ENCODE data around the gene EFCAB9. TPM values are rescaled to one million over a fixed set of nuclear protein-coding genes. Genes with fewer than 3 reads are reported as not detected.

The EFCAB9 gene
- total RNA-seq, 2 experiments from 2014 or later: not detected

GRCh38 chr5:172216345-172216744 lies 22.4 kb downstream of the EFCAB9 start:
- H3K9me3 ChIP-seq (ENCODE audit: low read length): no peaks in the 10 kb centered on the region
- intact Hi-C loops (cut with micrococcal nuclease; ENCODE audit: unreplicated experiment): no loop called here
- BruUV-seq (replicated peaks): no TSS peak

GRCh38 chr5:172219296-172219695 lies 25.3 kb downstream of the EFCAB9 start:
- H3K9me2 ChIP-seq (ENCODE audit: insufficient read depth, low read length): no peaks in the 10 kb centered on the region
- H3K79me2 ChIP-seq (ENCODE audit: insufficient read depth, low read depth, low read length): no peaks in the 10 kb centered on the region
- ChIA-PET CTCF (ENCODE audit: unreplicated experiment) (no interaction called here), POLR2A (interaction anchor here (0.6 to 1.4 kb wide), 3 partner anchors 10 to 546 kb away, joined by 3 to 6 read pairs (median 4); no protein-coding TSS in a partner anchor)
- no peak overlapping the region for H3K27ac ChIP-seq (ENCODE audit: low read depth, low read length, poor library complexity, severe bottlenecking)
- TF ChIP-seq CTCF (conservative IDR thresholded peaks at IDR 0.05; ENCODE audit: low read length) (no peak), EZH2phosphoT487 (IDR thresholded peaks at IDR 0.05; ENCODE audit: borderline replicate concordance, low read depth, low read length) (no peak)
- BruUV-seq (replicated peaks): no TSS peak
- intact Hi-C loops (cut with micrococcal nuclease; ENCODE audit: unreplicated experiment): no loop called here
- no peaks in the 10 kb centered on the region for H4K20me1 ChIP-seq (ENCODE audit: insufficient read depth, low read length)
- no peak overlapping the region for H2AFZ ChIP-seq (ENCODE audit: low read length)
- peaks cover 43% of the 10 kb centered on the region for H3K36me3 ChIP-seq (ENCODE audit: insufficient read depth, low read length)
- H3K4me2 ChIP-seq (ENCODE audit: low read length): no peak overlapping the region
- H3K4me1 ChIP-seq (ENCODE audit: insufficient read depth, low read length, poor library complexity, severe bottlenecking): no peaks in the 10 kb centered on the region
- no peak overlapping the region for H3K4me3 ChIP-seq (ENCODE audit: low read depth, low read length, poor library complexity, severe bottlenecking)
- H3K9me3 ChIP-seq (ENCODE audit: low read length): no peaks in the 10 kb centered on the region
- no peak for DNase-seq (ENCODE audit: low spot score)

More at GRCh38 chr5:172216345-172216744, 22.4 kb downstream of the EFCAB9 start:
- Histone ChIP-seq H3K79me2 (ENCODE audit: insufficient read depth, low read depth, low read length) (no peaks in the 10 kb centered on the region), H3K4me3 (ENCODE audit: low read depth, low read length, poor library complexity, severe bottlenecking) (no peak overlapping the region), H3K27ac (ENCODE audit: low read depth, low read length, poor library complexity, severe bottlenecking) (no peak overlapping the region), H4K20me1 (ENCODE audit: insufficient read depth, low read length) (no peaks in the 10 kb centered on the region), H2AFZ (ENCODE audit: low read length) (no peak overlapping the region), H3K4me1 (ENCODE audit: insufficient read depth, low read length, poor library complexity, severe bottlenecking) (no peaks in the 10 kb centered on the region), H3K9me2 (ENCODE audit: insufficient read depth, low read length) (no peaks in the 10 kb centered on the region), H3K36me3 (ENCODE audit: insufficient read depth, low read length) (peaks cover 42% of the 10 kb centered on the region), H3K4me2 (ENCODE audit: low read length) (no peak overlapping the region)
- ChIA-PET CTCF (ENCODE audit: unreplicated experiment) (no interaction called here), POLR2A (interaction anchor here (0.7 kb wide), 1 partner anchor 30 kb away, joined by 5 read pairs; no protein-coding TSS in a partner anchor)
- no peak for DNase-seq (ENCODE audit: low spot score)
- TF ChIP-seq EZH2phosphoT487 (IDR thresholded peaks at IDR 0.05; ENCODE audit: borderline replicate concordance, low read depth, low read length) (no peak), CTCF (conservative IDR thresholded peaks at IDR 0.05; ENCODE audit: low read length) (no peak)

GRCh38 chr5:172223901-172224873 lies 30.2 kb downstream of the EFCAB9 start:
- H3K4me2 ChIP-seq (ENCODE audit: low read length): no peak overlapping the region
- no peaks in the 10 kb centered on the region for H3K4me1 ChIP-seq (ENCODE audit: insufficient read depth, low read length, poor library complexity, severe bottlenecking)
- H3K79me2 ChIP-seq (ENCODE audit: insufficient read depth, low read depth, low read length): no peaks in the 10 kb centered on the region
- ChIA-PET CTCF (ENCODE audit: unreplicated experiment) (no interaction called here), POLR2A (no interaction called here)
- no peaks in the 10 kb centered on the region for H4K20me1 ChIP-seq (ENCODE audit: insufficient read depth, low read length)
- no peak overlapping the region for H3K27ac ChIP-seq (ENCODE audit: low read depth, low read length, poor library complexity, severe bottlenecking)
- H3K9me2 ChIP-seq (ENCODE audit: insufficient read depth, low read length): no peaks in the 10 kb centered on the region
- no TSS peak for BruUV-seq (replicated peaks)
- no peak overlapping the region for H3K4me3 ChIP-seq (ENCODE audit: low read depth, low read length, poor library complexity, severe bottlenecking)
- TF ChIP-seq EZH2phosphoT487 (IDR thresholded peaks at IDR 0.05; ENCODE audit: borderline replicate concordance, low read depth, low read length): no peak
- no peak for TF ChIP-seq CTCF (conservative IDR thresholded peaks at IDR 0.05; ENCODE audit: low read length)
- peaks cover 39% of the 10 kb centered on the region for H3K36me3 ChIP-seq (ENCODE audit: insufficient read depth, low read length)
- H3K9me3 ChIP-seq (ENCODE audit: low read length): no peaks in the 10 kb centered on the region
- DNase-seq (ENCODE audit: low spot score): no peak
- no peak overlapping the region for H2AFZ ChIP-seq (ENCODE audit: low read length)
- intact Hi-C loops (cut with micrococcal nuclease; ENCODE audit: unreplicated experiment): no loop called here

Measured in OCI-LY7 (cell line).